Activated CD4-positive, alpha-beta T cell treated with anti-CD3 and anti-CD28 coated beads for 36 hours (primary cell): ENCODE results near the gene DAGLA. TPM values are rescaled to one million over a fixed set of nuclear protein-coding genes. Genes with fewer than 3 reads are reported as not detected.

ENCODE experiments used
- ATAC-seq: fragments of 200-7000 bp; cut with Tn5 transposase; one replicate; pipeline ENCODE4 v1.10.0; 2021; ENCODE audit warnings: mild to moderate bottlenecking, moderate library complexity
- CTCF ChIA-PET: fragments of 350-600 bp; sonication (Branson Sonifier 250); formaldehyde crosslinking; loops from one replicate; lab custom pipeline; 2021; ENCODE audit warnings: antibody characterized with exemption; lab: Charles Lee
- POLR2A ChIA-PET: fragments of 350-600 bp; sonication (Branson Sonifier 250); formaldehyde crosslinking; loops from one replicate; lab custom pipeline; 2021; ENCODE audit warnings: antibody characterized with exemption, inconsistent platforms; lab: Charles Lee
- DNase-seq: peaks from one replicate; pipeline ENCODE4 v3.0.0-alpha.2; 2020
- H3K27ac Mint-ChIP-seq: one replicate; pipeline ENCODE4 v1.8.0; 2021; ENCODE audit warnings: mixed read lengths
- H3K27me3 Mint-ChIP-seq: one replicate; pipeline ENCODE4 v1.8.0; 2021; ENCODE audit warnings: mixed read lengths
- H3K36me3 Mint-ChIP-seq: one replicate; pipeline ENCODE4 v1.8.0; 2021; ENCODE audit warnings: low read depth, mixed read lengths
- H3K4me1 Mint-ChIP-seq: one replicate; pipeline ENCODE4 v1.8.0; 2021; ENCODE audit warnings: mixed read lengths
- H3K4me3 Mint-ChIP-seq: one replicate; pipeline ENCODE4 v1.8.0; 2021; ENCODE audit warnings: mild to moderate bottlenecking, moderate library complexity, mixed read lengths
- H3K9me3 Mint-ChIP-seq: one replicate; pipeline ENCODE4 v1.8.0; 2021; ENCODE audit warnings: low read depth, mixed read lengths
- intact Hi-C, 2 experiments: fragments of 100-400 bp; cut with DNase I in 1 of 2; cut with micrococcal nuclease in 1 of 2; formaldehyde crosslinking; loops; one replicate each; pipeline versions ENCODE4 v1.14.2 to v1.15.1; 2022 to 2024; cut with DNase I, micrococcal nuclease
- total RNA-seq, 2 experiments: library from RNA; stranded (reverse); gene quantifications; one replicate each; pipeline ENCODE4 v1.2.3, GENCODE V29; 2021

Gene DAGLA
- total RNA-seq, 2 experiments from 2014 or later, result 0.09 to 0.14 TPM

GRCh38 chr11:61700720-61701119 is 20.5 kb downstream of the DAGLA start:
- POLR2A ChIA-PET, result interaction anchor here (0.5 kb wide), 1 partner anchor 657 kb away, joined by 9 read pairs; no protein-coding TSS in a partner anchor
- ATAC-seq (no peak), DNase-seq (no peak)
- Mint-ChIP-seq H3K36me3 (no peaks in the 10 kb centered on the region), H3K4me1 (peaks cover 24% of the 10 kb centered on the region), H3K9me3 (no peaks in the 10 kb centered on the region), H3K4me3 (no peak overlapping the region), H3K27me3 (no peaks in the 10 kb centered on the region), H3K27ac (no peak overlapping the region)
- CTCF ChIA-PET, result no interaction called here
- intact Hi-C loops, result no loop called here

- DNase-seq, result no peak
- intact Hi-C loops, result no loop called here
Observed at GRCh38 chr11:61701242-61701886, 21.2 kb downstream of the DAGLA start.

GRCh38 chr11:61702701-61703312 is 22.6 kb downstream of the DAGLA start:
- no peak overlapping the region for H3K4me3 Mint-ChIP-seq
- H3K9me3 Mint-ChIP-seq, result no peaks in the 10 kb centered on the region
- intact Hi-C loops, result no loop called here
- POLR2A ChIA-PET, result no interaction called here
- CTCF ChIA-PET, result no interaction called here
- no peaks in the 10 kb centered on the region for H3K27me3 Mint-ChIP-seq
- DNase-seq (no peak), ATAC-seq (no peak)
- H3K4me1 Mint-ChIP-seq, result peaks cover 9% of the 10 kb centered on the region
- no peaks in the 10 kb centered on the region for H3K36me3 Mint-ChIP-seq
- H3K27ac Mint-ChIP-seq, result no peak overlapping the region

More at GRCh38 chr11:61701242-61701886, 21.2 kb downstream of the DAGLA start:
- Mint-ChIP-seq H3K36me3 (no peaks in the 10 kb centered on the region), H3K4me1 (peaks cover 18% of the 10 kb centered on the region), H3K9me3 (no peaks in the 10 kb centered on the region), H3K27ac (no peak overlapping the region), H3K4me3 (no peak overlapping the region), H3K27me3 (no peaks in the 10 kb centered on the region)
- CTCF ChIA-PET, result no interaction called here
- POLR2A ChIA-PET, result interaction anchor here (0.6 kb wide), 1 partner anchor 270 kb away, joined by 3 read pairs; no protein-coding TSS in a partner anchor
- ATAC-seq, result no peak

- POLR2A ChIA-PET, result no interaction called here
- intact Hi-C loops, result no loop called here
- ATAC-seq, result no peak
- Mint-ChIP-seq H3K27me3 (no peaks in the 10 kb centered on the region), H3K4me3 (no peak overlapping the region), H3K27ac (no peak overlapping the region), H3K9me3 (no peaks in the 10 kb centered on the region), H3K4me1 (no peaks in the 10 kb centered on the region), H3K36me3 (no peaks in the 10 kb centered on the region)
- no peak for DNase-seq
- CTCF ChIA-PET, result interaction anchor here (0.6 to 0.8 kb wide), 2 partner anchors 122 to 247 kb away, joined by 3 to 5 read pairs; no protein-coding TSS in a partner anchor
Observed at GRCh38 chr11:61704838-61705237, 24.6 kb downstream of the DAGLA start.

- H3K9me3 Mint-ChIP-seq, result no peaks in the 10 kb centered on the region
- ATAC-seq (no peak), DNase-seq (no peak)
- no peaks in the 10 kb centered on the region for H3K4me1 Mint-ChIP-seq
- ChIA-PET POLR2A (no interaction called here), CTCF (no interaction called here)
- H3K36me3 Mint-ChIP-seq, result no peaks in the 10 kb centered on the region
- H3K4me3 Mint-ChIP-seq, result no peak overlapping the region
- no peak overlapping the region for H3K27ac Mint-ChIP-seq
- intact Hi-C loops, result no loop called here
- no peaks in the 10 kb centered on the region for H3K27me3 Mint-ChIP-seq
Observed at GRCh38 chr11:61706452-61707400, 26.5 kb downstream of the DAGLA start.

GRCh38 chr11:61707574-61707973 is 27.4 kb downstream of the DAGLA start:
- Mint-ChIP-seq H3K4me3 (no peak overlapping the region), H3K36me3 (no peaks in the 10 kb centered on the region), H3K4me1 (no peaks in the 10 kb centered on the region), H3K27ac (no peak overlapping the region), H3K9me3 (no peaks in the 10 kb centered on the region), H3K27me3 (no peaks in the 10 kb centered on the region)
- POLR2A ChIA-PET, result no interaction called here
- ATAC-seq, result no peak
- CTCF ChIA-PET, result no interaction called here
- DNase-seq, result no peak
- intact Hi-C loops, result no loop called here

GRCh38 chr11:61709110-61709509 is 28.9 kb downstream of the DAGLA start:
- no peak for DNase-seq
- ChIA-PET CTCF (interaction anchor here (1.1 to 1.4 kb wide), 3 partner anchors 24 to 70 kb away, joined by 4 read pairs; no protein-coding TSS in a partner anchor), POLR2A (no interaction called here)
- no peak for ATAC-seq
- no peaks in the 10 kb centered on the region for H3K9me3 Mint-ChIP-seq
- no peaks in the 10 kb centered on the region for H3K27me3 Mint-ChIP-seq
- H3K36me3 Mint-ChIP-seq, result no peaks in the 10 kb centered on the region
- H3K4me3 Mint-ChIP-seq, result no peak overlapping the region
- no peaks in the 10 kb centered on the region for H3K4me1 Mint-ChIP-seq
- H3K27ac Mint-ChIP-seq, result no peak overlapping the region
- intact Hi-C loops, result no loop called here

GRCh38 chr11:61709572-61709971 is 29.4 kb downstream of the DAGLA start:
- Mint-ChIP-seq H3K4me3 (no peak overlapping the region), H3K9me3 (no peaks in the 10 kb centered on the region), H3K4me1 (no peaks in the 10 kb centered on the region), H3K27me3 (no peaks in the 10 kb centered on the region), H3K27ac (no peak overlapping the region), H3K36me3 (no peaks in the 10 kb centered on the region)
- ChIA-PET CTCF (interaction anchor here (1.1 to 1.4 kb wide), 2 partner anchors 24 to 71 kb away, joined by 4 read pairs; no protein-coding TSS in a partner anchor), POLR2A (no interaction called here)
- ATAC-seq (no peak), DNase-seq (no peak)
- intact Hi-C loops, result no loop called here

- H3K9me3 Mint-ChIP-seq, result no peaks in the 10 kb centered on the region
- intact Hi-C loops, result no loop called here
- H3K36me3 Mint-ChIP-seq, result no peaks in the 10 kb centered on the region
- ATAC-seq (no peak), DNase-seq (no peak)
- POLR2A ChIA-PET, result no interaction called here
- no peaks in the 10 kb centered on the region for H3K4me1 Mint-ChIP-seq
- CTCF ChIA-PET, result interaction anchor here (1.4 kb wide), 1 partner anchor 71 kb away, joined by 4 read pairs; no protein-coding TSS in a partner anchor
- no peak overlapping the region for H3K27ac Mint-ChIP-seq
- no peaks in the 10 kb centered on the region for H3K27me3 Mint-ChIP-seq
- no peak overlapping the region for H3K4me3 Mint-ChIP-seq
Observed at GRCh38 chr11:61710019-61710418, 29.8 kb downstream of the DAGLA start.

GRCh38 chr11:61711037-61711436 is 30.8 kb downstream of the DAGLA start:
- H3K27me3 Mint-ChIP-seq, result no peaks in the 10 kb centered on the region
- ChIA-PET CTCF (no interaction called here), POLR2A (no interaction called here)
- no peak overlapping the region for H3K27ac Mint-ChIP-seq
- no peak overlapping the region for H3K4me3 Mint-ChIP-seq
- no peaks in the 10 kb centered on the region for H3K4me1 Mint-ChIP-seq
- H3K9me3 Mint-ChIP-seq, result no peaks in the 10 kb centered on the region
- intact Hi-C loops, result no loop called here
- no peak for DNase-seq
- no peaks in the 10 kb centered on the region for H3K36me3 Mint-ChIP-seq
- no peak for ATAC-seq

GRCh38 chr11:61711498-61711897 is 31.3 kb downstream of the DAGLA start:
- Mint-ChIP-seq H3K4me3 (no peak overlapping the region), H3K36me3 (no peaks in the 10 kb centered on the region), H3K27me3 (no peaks in the 10 kb centered on the region), H3K4me1 (no peaks in the 10 kb centered on the region), H3K9me3 (no peaks in the 10 kb centered on the region), H3K27ac (no peak overlapping the region)
- POLR2A ChIA-PET, result no interaction called here
- CTCF ChIA-PET, result no interaction called here
- intact Hi-C loops, result no loop called here
- DNase-seq (no peak), ATAC-seq (no peak)
